Ecto neural progenitor cell (in vitro differentiated cells): ENCODE measurements around the gene MYCL.
A peak's percentile ranks its signal among the peaks of the same experiment; 100 is the strongest.
"Not testable (repeated sequence)": the region's sequence is repeated elsewhere in the genome, so short reads cannot be mapped to it uniquely, and the experiment has no call there.

Experiments used
- DNase-seq: peaks from one replicate; pipeline ENCODE4 v3.0.0-alpha.2; 2018; ENCODE audit warnings: low spot score

The MYCL gene

GRCh38 chr1:39917825-39918224, 16.1 kb upstream of the MYCL start:
- no peak for DNase-seq

- DNase-seq = no peak
Observed at GRCh38 chr1:39915499-39916129, 13.9 kb upstream of the MYCL start.

DNA sequence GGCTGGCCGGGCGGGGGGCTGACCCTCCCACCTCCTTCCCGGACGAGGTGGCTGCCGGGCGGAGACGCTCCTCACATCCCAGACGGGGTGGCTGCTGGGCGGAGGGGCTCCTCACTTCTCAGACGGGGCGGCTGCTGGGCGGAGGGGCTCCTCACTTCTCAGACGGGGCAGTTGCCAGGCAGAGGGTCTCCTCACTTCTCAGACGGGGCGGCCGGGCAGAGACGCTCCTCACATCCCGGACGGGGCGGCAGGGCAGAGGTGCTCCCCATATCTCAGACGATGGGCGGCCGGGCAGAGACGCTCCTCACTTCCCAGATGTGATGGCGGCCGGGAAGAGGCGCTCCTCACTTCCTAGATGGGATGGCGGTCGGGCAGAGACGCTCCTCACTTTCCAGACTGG, 11.4 kb upstream of the MYCL start:
- DNase-seq = not testable (repeated sequence)

DNA sequence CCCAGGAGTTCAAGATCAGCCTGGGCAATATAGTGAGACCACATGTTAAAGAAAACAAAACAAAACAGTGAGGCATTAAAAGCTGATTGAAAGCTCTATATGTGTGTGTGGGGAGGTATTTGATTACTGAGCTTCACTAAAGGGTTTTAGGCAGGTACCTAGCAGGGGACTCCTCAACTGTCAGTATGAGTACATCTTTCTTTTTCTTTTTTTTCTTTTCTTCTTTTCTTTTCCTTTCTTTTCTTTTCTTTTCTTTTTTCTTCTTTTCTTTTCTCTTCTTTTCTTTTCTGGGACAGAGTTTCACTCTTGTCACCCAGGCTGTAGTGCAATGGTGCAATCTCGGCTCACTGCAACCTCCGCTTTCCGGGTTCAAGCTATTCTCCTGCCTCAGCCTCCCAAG, 8.5 kb upstream of the MYCL start:
- no peak for DNase-seq

DNA sequence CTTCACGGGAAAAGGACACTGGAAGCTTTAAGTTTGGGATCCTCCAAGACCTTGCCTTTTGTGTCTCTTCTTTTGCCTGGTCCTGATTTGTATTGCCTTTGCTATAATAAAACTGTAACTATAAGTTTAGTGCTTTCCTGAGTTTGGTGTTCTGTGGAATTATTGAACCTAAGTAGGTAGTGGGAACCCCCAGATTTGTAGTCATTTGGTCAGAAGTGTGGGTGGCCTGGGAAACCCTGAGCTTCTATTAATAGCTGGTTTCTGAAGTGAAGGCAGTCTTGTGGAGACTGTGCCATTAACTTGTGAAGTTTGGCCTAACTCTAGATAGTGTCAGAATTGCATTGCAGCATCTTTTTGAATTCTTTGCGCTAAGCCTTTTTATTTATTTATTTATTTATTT, 6.8 kb upstream of the MYCL start:
- DNase-seq = no peak

DNA sequence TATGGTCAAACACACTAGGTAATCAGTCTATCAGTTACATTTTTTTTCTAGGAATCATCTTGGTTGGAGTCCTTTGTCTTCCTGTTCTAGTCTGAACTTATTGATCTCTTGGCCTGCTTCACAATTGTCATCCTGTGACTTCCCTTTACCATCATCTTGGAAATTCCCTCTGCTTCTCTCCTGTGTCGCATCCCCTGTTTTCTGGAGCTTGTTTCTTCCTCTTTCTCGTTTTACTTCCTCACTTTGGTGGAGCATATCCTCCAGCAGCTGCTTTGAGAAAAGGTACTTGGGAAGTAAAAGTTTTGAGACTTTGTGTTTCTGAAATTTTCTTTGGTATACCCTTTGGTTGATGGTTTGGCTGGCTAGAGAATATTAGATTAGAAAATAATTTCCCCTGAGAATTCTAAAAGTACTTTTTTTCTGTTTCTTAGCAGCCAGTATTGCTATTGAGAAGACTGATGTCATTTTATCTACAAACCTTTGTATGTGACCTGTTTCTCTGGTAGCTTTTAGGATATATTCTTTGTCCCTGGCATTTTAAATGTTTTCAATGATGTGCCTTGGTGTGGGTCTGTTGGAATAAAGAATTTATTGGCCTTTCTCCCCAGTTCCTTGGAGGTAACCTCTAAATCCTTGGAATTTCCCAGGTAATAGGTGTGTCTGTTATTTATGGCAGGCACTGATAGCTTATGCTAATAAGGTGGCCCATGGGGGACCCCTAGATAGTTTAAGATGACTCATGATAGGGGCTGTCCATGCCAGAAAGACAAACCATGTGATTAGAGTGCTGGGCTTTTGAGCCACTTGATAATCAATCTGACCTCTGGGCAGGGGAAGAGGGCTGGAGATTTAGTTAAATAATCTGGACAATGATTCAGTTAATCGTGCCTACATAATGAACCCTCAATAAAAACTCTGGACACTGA, 6.1 kb upstream of the MYCL start:
- no peak for DNase-seq

DNA sequence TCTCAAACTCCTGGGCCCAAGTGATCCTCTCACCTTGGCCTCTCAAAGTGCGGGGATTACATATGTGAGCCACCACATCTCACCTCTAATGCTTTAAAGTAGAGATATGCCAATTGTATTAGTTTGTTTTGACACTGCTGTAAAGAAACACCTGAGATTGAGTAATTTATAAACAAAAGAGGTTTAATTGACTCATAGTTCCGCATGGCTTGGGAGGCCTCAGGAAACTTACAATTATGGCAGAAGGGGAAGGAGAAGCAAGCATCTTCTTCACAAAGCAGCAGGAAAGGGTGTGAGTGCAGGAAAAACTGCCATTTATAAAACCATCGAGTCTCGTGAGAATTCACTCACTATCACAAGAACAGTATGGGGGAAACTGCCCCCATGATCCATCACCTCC, 3.5 kb upstream of the MYCL start:
- no peak for DNase-seq

DNA sequence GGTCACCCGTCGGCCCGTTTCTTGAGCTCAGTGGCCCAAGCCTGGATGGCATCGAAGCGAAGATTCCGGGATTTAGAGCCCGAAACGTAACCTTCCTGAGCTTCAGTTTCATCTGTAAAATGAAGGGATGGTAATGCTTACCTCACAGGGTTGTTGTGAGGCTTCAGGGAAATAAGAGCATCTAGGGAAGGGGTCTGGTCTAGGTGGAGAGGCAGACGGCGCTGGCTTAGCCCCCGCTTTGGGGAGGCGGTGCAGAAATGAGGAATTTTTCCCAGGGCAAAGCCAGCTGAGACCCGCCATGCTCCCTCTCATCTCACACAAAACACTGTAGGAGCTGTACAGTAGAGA, 717 bp upstream of the MYCL start:
- DNase-seq = no peak

- no peak for DNase-seq
Observed at GRCh38 chr1:39901464-39901713, 328 bp downstream of the MYCL start.

DNA sequence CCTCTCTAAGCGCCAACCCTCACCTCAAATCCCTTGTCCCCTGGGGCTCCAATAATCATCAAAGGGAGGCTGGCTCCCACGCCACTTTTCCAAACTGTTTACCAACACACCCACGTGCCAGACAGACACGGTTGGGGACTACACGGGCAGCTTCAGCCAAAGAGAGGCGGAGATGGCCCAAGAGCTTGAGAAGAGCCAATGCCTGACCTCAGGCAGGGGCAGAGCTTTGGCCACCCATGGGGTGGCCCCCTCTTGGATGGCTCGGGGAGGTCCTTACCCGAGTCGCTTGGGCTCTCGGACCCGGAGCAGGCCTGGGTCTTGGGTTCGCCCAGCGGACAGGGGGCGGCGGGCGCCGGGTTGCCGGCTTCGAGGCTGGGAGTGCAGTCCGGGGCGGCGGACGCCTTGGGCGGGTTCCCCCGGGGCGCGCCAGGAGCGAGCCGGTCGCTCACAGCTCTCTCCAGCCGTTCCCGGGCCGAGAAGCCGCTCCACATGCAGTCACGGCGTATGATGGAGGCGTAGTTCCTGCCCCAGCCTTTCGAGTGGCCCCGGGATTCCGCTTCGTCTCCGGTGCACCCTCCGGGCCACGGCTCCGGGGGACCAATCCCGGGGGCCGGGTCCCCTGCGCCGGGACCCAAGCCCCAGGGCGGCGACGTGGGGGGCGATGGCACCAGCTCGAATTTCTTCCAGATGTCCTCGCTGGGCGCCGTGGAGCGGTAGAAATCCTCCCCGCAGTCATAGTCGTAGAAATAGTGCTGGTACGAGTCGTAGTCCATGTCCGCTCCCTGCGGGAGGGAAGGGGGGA, 854 bp downstream of the MYCL start:
- peak; percentile 71 for DNase-seq

DNA sequence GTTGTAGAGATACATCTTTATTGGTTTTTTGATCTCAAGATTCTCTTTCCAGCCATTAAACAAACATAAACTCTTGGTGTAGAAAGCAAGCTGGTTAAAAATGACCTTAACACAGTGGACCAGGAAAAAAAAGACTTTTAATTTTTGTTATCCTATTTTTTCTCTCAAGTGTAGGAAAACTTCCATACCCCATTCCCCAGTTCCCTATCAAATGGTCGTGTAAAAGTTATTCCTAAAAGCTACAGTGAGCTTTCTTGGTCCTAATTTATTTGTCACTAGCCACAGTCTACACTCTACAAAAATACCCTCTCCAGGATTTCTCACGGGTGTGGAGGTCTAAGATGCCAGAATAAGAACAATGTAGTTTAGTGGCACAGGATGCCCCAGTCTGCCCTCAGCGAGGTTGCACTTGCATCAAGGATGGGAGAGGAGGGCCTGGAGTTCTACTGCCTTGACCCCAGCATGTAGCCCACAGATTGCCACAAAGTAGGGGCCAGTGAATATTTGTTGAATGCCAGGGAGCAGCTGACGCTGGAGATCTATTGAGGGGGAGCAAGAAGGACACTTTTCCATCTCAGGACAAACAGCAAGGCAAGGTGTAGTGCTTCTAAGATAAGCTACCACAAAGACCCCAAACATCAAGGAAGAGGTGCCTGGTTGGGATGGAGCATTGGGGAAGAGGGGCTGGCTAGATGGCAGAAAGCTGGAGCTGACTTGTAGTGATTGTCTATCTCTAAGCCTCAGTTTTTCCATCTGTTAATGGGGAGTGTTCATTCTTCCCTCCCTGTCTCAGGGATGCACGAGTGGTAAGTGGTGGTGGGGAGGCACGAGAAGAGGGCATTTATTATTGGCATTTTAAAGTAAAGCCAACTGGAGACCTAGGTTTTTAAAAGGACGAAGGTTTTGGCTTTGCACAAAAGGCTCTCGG, 1.8 kb downstream of the MYCL start:
- DNase-seq = no peak

- peak; percentile 90 for DNase-seq
Observed at GRCh38 chr1:39898648-39899603, 2.8 kb downstream of the MYCL start.

DNA sequence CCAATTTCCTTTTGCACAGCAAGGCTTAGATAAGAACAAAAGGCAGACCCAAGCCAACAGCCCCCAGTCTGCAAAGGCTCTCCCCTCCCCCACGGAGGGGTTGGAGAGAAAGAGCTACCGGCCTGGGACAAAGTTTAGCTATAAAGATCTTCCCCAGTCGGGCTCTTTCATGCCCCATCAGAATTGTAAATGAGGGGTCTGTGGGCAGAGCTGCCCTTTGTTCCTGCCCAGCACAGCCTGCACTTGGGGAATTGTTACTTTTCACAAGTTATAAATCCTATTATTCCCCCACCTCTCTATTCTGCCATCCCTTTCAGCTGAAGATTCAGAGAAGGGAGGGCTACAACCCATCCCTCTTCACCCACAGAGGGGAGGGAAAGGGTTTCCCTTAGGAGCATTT, 3.5 kb downstream of the MYCL start:
- DNase-seq = no peak

DNA sequence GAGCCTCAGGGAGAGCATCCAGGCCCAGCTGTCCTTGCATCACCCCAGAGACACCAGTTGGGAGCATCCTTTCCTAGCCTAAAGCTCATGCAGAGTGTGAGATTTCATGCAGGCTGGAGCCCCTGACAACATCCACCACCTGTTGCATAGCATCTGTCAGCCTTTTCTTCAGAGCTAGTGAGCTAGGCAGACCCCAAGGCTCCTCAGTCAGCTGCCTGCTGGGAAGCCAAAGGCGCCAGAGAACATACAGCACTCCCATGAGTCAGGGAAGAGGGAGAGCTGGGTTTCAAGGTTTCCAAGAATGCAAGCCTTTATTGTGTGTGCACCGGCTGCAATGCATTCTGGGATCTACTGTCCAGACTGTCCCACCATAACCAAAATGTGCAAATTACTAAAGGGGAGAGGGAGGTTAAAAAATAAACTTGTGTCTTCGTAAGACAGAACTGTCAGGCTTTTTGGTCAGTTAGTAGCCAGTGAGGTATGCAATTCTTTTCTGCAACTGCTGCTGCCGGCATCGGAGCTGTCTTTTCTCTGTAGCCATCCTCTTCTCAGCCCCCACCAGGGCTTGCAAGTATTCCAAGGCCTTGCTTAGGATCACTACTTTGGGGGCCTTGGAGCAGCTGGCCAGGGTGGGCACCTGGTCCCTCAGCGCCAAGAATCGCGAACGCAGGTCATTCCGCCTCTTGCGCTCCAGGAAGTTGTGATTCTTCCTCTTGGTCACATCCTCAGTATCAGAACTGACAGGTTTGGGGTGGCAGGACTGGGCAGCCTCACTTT, 4.6 kb downstream of the MYCL start:
- DNase-seq = no peak

- DNase-seq = no peak
Observed at GRCh38 chr1:39895731-39896480, 5.8 kb downstream of the MYCL start.

DNA sequence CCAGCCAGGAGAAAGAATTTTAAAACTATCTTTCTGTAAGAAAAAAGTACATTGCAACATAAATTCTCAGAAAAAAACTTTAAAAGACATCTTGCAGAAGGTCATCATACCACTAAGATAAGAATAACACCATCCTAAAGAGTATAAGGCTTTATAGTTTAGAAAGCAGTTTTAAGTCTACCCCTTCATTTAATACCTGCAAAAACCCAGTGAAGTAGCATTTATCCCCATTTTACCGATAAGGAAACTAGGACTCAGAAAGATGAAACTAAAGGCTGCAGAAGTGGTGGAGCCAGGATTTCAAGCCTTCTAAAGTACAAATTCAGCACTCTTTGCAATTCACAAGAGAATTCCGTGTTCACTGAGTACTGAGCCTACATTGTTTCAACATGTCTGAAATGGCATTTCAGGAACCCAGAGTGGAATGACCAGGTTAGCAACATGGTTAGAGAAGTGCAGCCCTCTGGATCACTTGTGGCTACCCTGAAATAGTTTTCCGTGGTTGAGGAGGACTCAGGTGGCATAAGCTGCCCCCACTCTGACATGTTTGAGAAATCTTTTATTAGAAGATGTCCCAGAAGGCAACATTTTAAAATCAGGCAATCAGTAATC, 6.7 kb downstream of the MYCL start:
- DNase-seq = no peak

- DNase-seq = no peak
Observed at GRCh38 chr1:39892601-39893595, 8.8 kb downstream of the MYCL start.

DNA sequence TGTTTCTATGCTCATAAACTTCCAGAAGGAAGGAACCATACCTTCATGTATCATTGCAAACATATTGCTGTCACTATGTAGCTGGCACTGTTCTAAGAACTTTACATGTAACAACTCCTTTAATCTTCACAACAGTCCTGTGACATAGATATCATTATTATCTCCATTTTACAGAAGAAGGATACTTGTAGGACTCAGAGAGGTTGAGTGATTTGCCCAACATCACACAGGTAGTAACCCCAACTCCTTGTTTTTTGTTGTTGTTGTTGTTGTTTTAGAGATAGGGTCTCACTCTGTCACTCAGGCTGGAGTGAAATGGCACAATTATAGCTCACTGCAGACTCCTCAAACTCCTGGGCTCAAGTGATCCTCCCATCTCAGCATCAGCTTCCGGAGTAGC, 10.8 kb downstream of the MYCL start:
- DNase-seq = no peak
